GM23248 (cell line): ENCODE measurements around the gene HAGH. TPM values are rescaled to one million over a fixed set of nuclear protein-coding genes. Genes with fewer than 3 reads are reported as not detected.

Source experiments
- DNase-seq: peaks from one replicate; pipeline ENCODE4 v3.0.0-alpha.2; 2015
- H2AFZ ChIP-seq: fragments of 200-600 bp; sonication (generic); 2 replicates; pipeline ENCODE4 v1.6.1; 2016; ENCODE audit warnings: antibody characterized with exemption
- H3F3A ChIP-seq: fragments of 200-600 bp; sonication (generic); 2 replicates; pipeline ENCODE4 v1.6.1; 2016; ENCODE audit warnings: mild to moderate bottlenecking, antibody characterized with exemption, mixed run types; ENCODE audit not compliant: insufficient read depth
- H3K27ac ChIP-seq: fragments of 200-600 bp; sonication (generic); 2 replicates; pipeline ENCODE4 v1.5.1; 2016; ENCODE audit warnings: mild to moderate bottlenecking
- H3K27me3 ChIP-seq: fragments of 200-600 bp; sonication (generic); replicated peaks from 2 replicates; pipeline ENCODE4 v1.6.1; 2016; ENCODE audit warnings: mild to moderate bottlenecking; ENCODE audit not compliant: insufficient read depth
- H3K36me3 ChIP-seq: fragments of 200-600 bp; sonication (generic); 2 replicates; pipeline ENCODE4 v1.6.1; 2016; ENCODE audit warnings: low read depth, mild to moderate bottlenecking
- H3K4me1 ChIP-seq: fragments of 200-600 bp; sonication (generic); 2 replicates; pipeline ENCODE4 v1.6.1; 2016; ENCODE audit warnings: mild to moderate bottlenecking; ENCODE audit not compliant: insufficient read depth
- H3K4me2 ChIP-seq: fragments of 200-600 bp; sonication (generic); one replicate; pipeline ENCODE4 v1.6.1; 2016; ENCODE audit warnings: mild to moderate bottlenecking; ENCODE audit not compliant: unreplicated experiment
- H3K4me3 ChIP-seq: fragments of 200-600 bp; sonication (generic); 2 replicates; pipeline ENCODE4 v1.5.1; 2016; ENCODE audit warnings: mild to moderate bottlenecking
- H3K79me2 ChIP-seq: fragments of 200-600 bp; sonication (generic); 2 replicates; pipeline ENCODE4 v1.6.1; 2016; ENCODE audit warnings: mild to moderate bottlenecking; ENCODE audit not compliant: insufficient read depth
- H3K9ac ChIP-seq: fragments of 200-600 bp; sonication (generic); 2 replicates; pipeline ENCODE4 v1.6.1; 2016; ENCODE audit warnings: mild to moderate bottlenecking
- H3K9me2 ChIP-seq: fragments of 200-600 bp; sonication (generic); 2 replicates; pipeline ENCODE4 v1.6.1; 2016; ENCODE audit warnings: mixed run types, mild to moderate bottlenecking, moderate library complexity; ENCODE audit not compliant: insufficient read depth
- H3K9me3 ChIP-seq: fragments of 200-600 bp; sonication (generic); one replicate; pipeline ENCODE4 v1.6.1; 2017; ENCODE audit warnings: low read depth
- H4K20me1 ChIP-seq: fragments of 200-600 bp; sonication (generic); 2 replicates; pipeline ENCODE4 v1.6.0; 2016; ENCODE audit not compliant: insufficient read depth
- EZH2 ChIP-seq: fragments of 200-600 bp; sonication (generic); IDR thresholded peaks from 2 replicates; pipeline ENCODE4 v1.6.1; 2018; ENCODE audit warnings: antibody characterized with exemption, mild to moderate bottlenecking; ENCODE audit not compliant: insufficient read depth, poor library complexity, severe bottlenecking
- EZH2phosphoT487 ChIP-seq: fragments of 200-600 bp; sonication (generic); IDR thresholded peaks from 2 replicates; pipeline ENCODE4 v1.6.1; 2018; ENCODE audit warnings: antibody characterized with exemption, moderate library complexity, mild to moderate bottlenecking, low read depth; ENCODE audit not compliant: insufficient read depth
- WGBS, 2 experiments: methylation state at CpG; one replicate each; pipeline ENCODE4 v1.1.6; 2015 to 2017; ENCODE audit warnings: low lambda C conversion rate in 2 of 2, low coverage in 1 of 2; ENCODE audit errors: missing lambda C conversion rate in 2 of 2; 5-methylcytosine and 5-hydroxymethylcytosine counted together
- in situ Hi-C: fragments of 300-500 bp; cut with MboI; formaldehyde crosslinking; loops from 2 replicates; pipeline ENCODE4 v1.15.0; 2020
- polyA plus RNA-seq: library from polyadenylated mRNA; unstranded; fragments of >200 nt; fragmentation: Nextera tagmentation; extraction: Ambion mirVana; gene quantifications from 2 replicates; pipeline ENCODE4 v1.2.1, GENCODE V29; 2016
- total RNA-seq: library from RNA; depleted of rRNA; stranded (reverse); fragments of >200 nt; shearing (Covaris generic); gene quantifications from 2 replicates; pipeline ENCODE4 v1.2.3, GENCODE V29; 2014

HAGH gene
- total and polyA plus RNA-seq, 2 experiments from 2014 or later, result 48.9 to 76.5 TPM

DNA sequence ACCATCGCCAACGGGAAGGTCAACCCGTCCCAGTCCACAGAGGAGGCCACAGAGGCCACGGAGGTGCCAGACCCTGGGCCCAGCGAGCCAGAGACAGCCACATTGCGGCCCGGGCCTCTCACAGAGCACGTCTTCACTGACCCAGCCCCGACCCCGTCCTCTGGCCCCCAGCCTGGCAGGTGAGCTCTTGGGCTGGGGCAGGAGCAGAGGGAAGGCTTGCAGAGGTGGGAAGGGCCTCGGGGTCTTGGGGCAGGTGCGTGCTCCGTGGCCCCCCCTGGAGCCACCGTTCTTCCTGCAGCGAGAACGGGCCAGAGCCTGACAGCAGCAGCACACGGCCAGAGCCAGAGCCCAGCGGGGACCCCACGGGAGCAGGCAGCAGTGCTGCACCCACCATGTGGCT lies 60.4 kb downstream of the HAGH start:
- Histone ChIP-seq H3K9me2 (no peaks in the 10 kb centered on the region), H3K4me3 (no peak overlapping the region), H3K79me2 (no peaks in the 10 kb centered on the region), H3K9me3 (no peaks in the 10 kb centered on the region), H3F3A (peaks cover 7% of the 10 kb centered on the region; the same call in 1 of the 2 replicates), H2AFZ (no peak overlapping the region), H4K20me1 (no peaks in the 10 kb centered on the region), H3K9ac (no peak overlapping the region), H3K4me2 (no peak overlapping the region), H3K27ac (no peak overlapping the region), H3K36me3 (no peaks in the 10 kb centered on the region), H3K4me1 (peaks cover 4% of the 10 kb centered on the region; the same call in 1 of the 2 replicates), H3K27me3 (no peaks in the 10 kb centered on the region)
- TF ChIP-seq EZH2phosphoT487 (no peak), EZH2 (no peak)
- in situ Hi-C loops, result no loop called here
- DNase-seq, result no peak
- WGBS, 2 experiments, result 93% methylated on average over 15 to 19 of the region's 19 CpGs

DNA sequence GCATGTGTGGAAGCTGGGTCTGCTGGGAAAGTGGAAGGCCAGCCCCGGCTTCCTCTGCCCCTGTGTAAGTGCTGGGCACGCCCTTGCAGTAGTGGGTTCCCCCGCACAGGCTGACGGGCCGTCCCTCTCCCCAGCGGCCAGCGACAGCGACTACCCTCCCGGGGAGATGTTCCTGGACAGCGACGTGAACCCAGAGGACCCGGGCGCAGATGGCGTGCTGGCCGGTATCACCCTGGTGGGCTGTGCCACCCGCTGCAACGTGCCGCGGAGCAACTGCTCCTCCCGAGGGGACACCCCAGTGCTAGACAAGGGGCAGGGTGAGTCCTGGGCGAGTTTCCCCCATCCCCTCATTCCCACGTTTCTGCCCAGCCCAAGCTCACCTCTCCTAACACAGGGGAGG lies 60.8 kb downstream of the HAGH start:
- H3K4me2 ChIP-seq, result no peak overlapping the region
- in situ Hi-C loops, result no loop called here
- no peak overlapping the region for H3K27ac ChIP-seq
- no peaks in the 10 kb centered on the region for H3K9me2 ChIP-seq
- H2AFZ ChIP-seq, result no peak overlapping the region
- no peaks in the 10 kb centered on the region for H3K79me2 ChIP-seq
- TF ChIP-seq EZH2, result no peak
- TF ChIP-seq EZH2phosphoT487, result no peak
- 94 to 95% methylated on average over 22 of the region's 22 CpGs for WGBS, 2 experiments
- no peak for DNase-seq
- no peak overlapping the region for H3K9ac ChIP-seq
- H3K4me3 ChIP-seq, result no peak overlapping the region
- H4K20me1 ChIP-seq, result no peaks in the 10 kb centered on the region
- H3F3A ChIP-seq, result peaks cover 7% of the 10 kb centered on the region; the same call in 1 of the 2 replicates
- H3K9me3 ChIP-seq, result no peaks in the 10 kb centered on the region
- H3K27me3 ChIP-seq, result no peaks in the 10 kb centered on the region
- H3K36me3 ChIP-seq, result no peaks in the 10 kb centered on the region
- H3K4me1 ChIP-seq, result peaks cover 4% of the 10 kb centered on the region; the same call in 1 of the 2 replicates

DNA sequence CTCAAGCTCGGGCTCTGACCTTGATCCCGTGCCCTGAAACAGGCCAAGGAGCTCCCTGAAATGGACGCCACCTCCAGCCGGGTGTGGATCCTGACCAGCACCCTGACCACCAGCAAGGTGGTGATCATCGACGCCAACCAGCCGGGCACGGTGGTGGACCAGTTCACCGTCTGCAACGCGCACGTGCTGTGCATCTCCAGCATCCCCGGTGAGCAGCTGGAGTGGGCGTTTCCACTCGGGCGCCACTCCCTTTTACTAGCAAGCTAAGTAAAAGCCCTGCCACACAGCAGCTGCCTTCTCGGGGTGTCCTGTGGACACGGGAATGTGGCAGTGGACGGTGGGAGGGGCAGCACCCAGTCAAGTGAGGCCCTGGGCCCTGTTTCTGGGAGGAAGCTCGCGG lies 61.7 kb downstream of the HAGH start:
- H3K4me2 ChIP-seq, result no peak overlapping the region
- no peak overlapping the region for H2AFZ ChIP-seq
- H3K9me3 ChIP-seq, result no peaks in the 10 kb centered on the region
- H3K36me3 ChIP-seq, result no peaks in the 10 kb centered on the region
- H3K79me2 ChIP-seq, result no peaks in the 10 kb centered on the region
- no peak overlapping the region for H3K9ac ChIP-seq
- in situ Hi-C loops, result no loop called here
- WGBS, 2 experiments, result 90 to 92% methylated on average over 19 to 20 of the region's 21 CpGs
- H4K20me1 ChIP-seq, result no peaks in the 10 kb centered on the region
- H3K9me2 ChIP-seq, result no peaks in the 10 kb centered on the region
- H3F3A ChIP-seq, result peaks cover 3% of the 10 kb centered on the region; the same call in 1 of the 2 replicates
- H3K27me3 ChIP-seq, result no peaks in the 10 kb centered on the region
- no peaks in the 10 kb centered on the region for H3K4me1 ChIP-seq
- TF ChIP-seq EZH2phosphoT487, result no peak
- DNase-seq, result no peak
- no peak overlapping the region for H3K4me3 ChIP-seq
- H3K27ac ChIP-seq, result no peak overlapping the region

DNA sequence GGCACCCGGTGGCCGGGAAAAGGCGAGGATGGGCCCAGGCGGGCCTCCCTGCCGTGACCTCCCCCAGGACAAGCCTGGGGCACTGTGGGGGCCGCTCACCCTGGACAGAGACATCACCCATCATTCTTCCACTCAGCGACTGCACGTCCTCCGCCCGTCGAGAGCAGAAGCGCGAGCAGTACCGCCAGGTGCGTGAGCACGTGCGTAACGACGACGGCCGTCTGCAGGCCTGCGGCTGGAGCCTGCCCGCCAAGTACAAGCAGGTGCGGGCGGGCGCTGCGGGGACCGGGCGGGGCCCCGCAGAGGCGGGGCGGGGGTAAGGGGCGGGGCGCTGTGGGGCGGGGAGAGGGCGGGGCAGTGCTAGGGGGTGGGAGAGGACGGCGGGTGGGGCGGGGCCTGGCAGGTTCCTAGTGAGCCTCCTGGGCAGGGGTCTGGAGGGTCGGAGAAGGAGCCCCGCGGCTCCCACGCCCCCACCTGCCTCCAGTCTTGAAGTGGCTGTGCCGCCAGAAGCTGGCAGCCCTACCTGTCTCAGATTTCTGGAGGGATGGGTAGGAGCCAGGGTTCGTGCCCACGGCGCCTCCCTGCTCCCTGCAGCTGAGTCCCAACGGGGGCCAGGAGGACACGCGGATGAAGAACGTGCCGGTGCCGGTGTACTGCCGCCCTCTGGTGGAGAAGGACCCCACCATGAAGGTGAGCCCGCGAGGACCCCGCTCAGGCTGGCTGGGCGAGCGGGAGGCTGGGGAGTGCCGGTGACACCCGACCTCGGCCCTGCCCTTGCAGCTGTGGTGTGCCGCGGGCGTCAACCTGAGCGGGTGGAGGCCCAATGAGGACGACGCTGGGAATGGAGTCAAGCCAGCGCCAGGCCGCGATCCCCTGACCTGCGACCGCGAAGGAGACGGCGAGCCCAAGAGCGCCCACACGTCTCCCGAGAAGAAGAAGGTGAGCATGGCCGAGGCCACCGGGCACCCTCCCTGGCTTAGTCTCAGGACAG lies 62.8 kb downstream of the HAGH start:
- Histone ChIP-seq H4K20me1 (no peaks in the 10 kb centered on the region), H3K36me3 (no peaks in the 10 kb centered on the region), H3K4me3 (no peak overlapping the region), H2AFZ (no peak overlapping the region), H3K4me2 (no peak overlapping the region), H3K9ac (no peak overlapping the region), H3K9me2 (no peaks in the 10 kb centered on the region), H3K27ac (no peak overlapping the region), H3F3A (no peaks in the 10 kb centered on the region), H3K9me3 (no peaks in the 10 kb centered on the region), H3K27me3 (no peaks in the 10 kb centered on the region), H3K4me1 (no peaks in the 10 kb centered on the region), H3K79me2 (no peaks in the 10 kb centered on the region)
- no peak for DNase-seq
- WGBS, 2 experiments, result 87 to 91% methylated on average over 31 to 81 of the region's 81 CpGs
- in situ Hi-C loops, result no loop called here
- no peak for TF ChIP-seq EZH2phosphoT487
- no peak for TF ChIP-seq EZH2
